MG63 (cell line): Measurements from ENCODE around the gene IL16. TPM values are rescaled to one million over a fixed set of nuclear protein-coding genes. Genes with fewer than 3 reads are reported as not detected.
A peak's percentile ranks its signal among the peaks of the same experiment; 100 is the strongest.

Experiments
- DNase-seq: peaks from one replicate; pipeline ENCODE4 v3.0.0-alpha.2; 2020
- H3K27me3 ChIP-seq: fragments of 250-450 bp; sonication (Bioruptor Pico); 2 replicates; pipeline ENCODE4 v1.5.1; 2020; ENCODE audit warnings: mild to moderate bottlenecking, moderate library complexity
- H3K36me3 ChIP-seq: fragments of 250-450 bp; sonication (Bioruptor Pico); 2 replicates; pipeline ENCODE4 v1.5.1; 2020; ENCODE audit warnings: mild to moderate bottlenecking, moderate library complexity
- H3K4me3 ChIP-seq: fragments of 250-450 bp; sonication (Bioruptor Pico); 2 replicates; pipeline ENCODE4 v1.5.1; 2020; ENCODE audit warnings: mild to moderate bottlenecking, moderate library complexity
- H3K9me3 ChIP-seq: fragments of 250-450 bp; sonication (Bioruptor Pico); 2 replicates; pipeline ENCODE4 v1.5.1; 2020; ENCODE audit warnings: mild to moderate bottlenecking, moderate library complexity
- total RNA-seq: library from RNA; depleted of rRNA; stranded (reverse); fragments of >200 nt; shearing (Covaris generic); gene quantifications from 2 replicates; pipeline ENCODE4 v1.2.3, GENCODE V29; 2014; ENCODE audit warnings: low replicate concordance

The IL16 gene
- total RNA-seq, 1 experiment from 2014 or later, result 0.10 TPM

- Histone ChIP-seq H3K27me3 (no peaks in the 10 kb centered on the region), H3K36me3 (no peaks in the 10 kb centered on the region), H3K4me3 (no peak overlapping the region), H3K9me3 (no peaks in the 10 kb centered on the region)
- no peak for DNase-seq
Observed at GRCh38 chr15:81301385-81301784, 104.7 kb downstream of the IL16 start.

- Histone ChIP-seq H3K9me3 (no peaks in the 10 kb centered on the region), H3K27me3 (no peaks in the 10 kb centered on the region), H3K36me3 (no peaks in the 10 kb centered on the region), H3K4me3 (no peak overlapping the region)
- no peak for DNase-seq
Observed at GRCh38 chr15:81301815-81302399, 105.2 kb downstream of the IL16 start.

- H3K4me3 ChIP-seq, result no peak overlapping the region
- no peaks in the 10 kb centered on the region; the same call in 1 of the 2 replicates for H3K36me3 ChIP-seq
- H3K9me3 ChIP-seq, result no peaks in the 10 kb centered on the region
- no peaks in the 10 kb centered on the region for H3K27me3 ChIP-seq
- no peak for DNase-seq
Observed at GRCh38 chr15:81302701-81303109, 106.0 kb downstream of the IL16 start.

GRCh38 chr15:81303244-81304225 lies 106.9 kb downstream of the IL16 start:
- DNase-seq, result no peak
- no peaks in the 10 kb centered on the region for H3K27me3 ChIP-seq
- H3K9me3 ChIP-seq, result no peaks in the 10 kb centered on the region
- no peaks in the 10 kb centered on the region; the same call in 1 of the 2 replicates for H3K36me3 ChIP-seq
- H3K4me3 ChIP-seq, result no peak overlapping the region

GRCh38 chr15:81304226-81304625 lies 107.5 kb downstream of the IL16 start:
- Histone ChIP-seq H3K4me3 (no peak overlapping the region), H3K36me3 (peaks cover 3% of the 10 kb centered on the region; the same call in 1 of the 2 replicates), H3K27me3 (no peaks in the 10 kb centered on the region), H3K9me3 (no peaks in the 10 kb centered on the region)
- DNase-seq, result no peak

- Histone ChIP-seq H3K27me3 (no peaks in the 10 kb centered on the region), H3K4me3 (no peak overlapping the region), H3K36me3 (peaks cover 14% of the 10 kb centered on the region), H3K9me3 (no peaks in the 10 kb centered on the region)
- DNase-seq, result peak; percentile 19
Observed at GRCh38 chr15:81308260-81308659, 111.6 kb downstream of the IL16 start.

GRCh38 chr15:81309647-81310450 lies 113.2 kb downstream of the IL16 start:
- H3K27me3 ChIP-seq, result no peaks in the 10 kb centered on the region
- peaks cover 18% of the 10 kb centered on the region for H3K36me3 ChIP-seq
- H3K9me3 ChIP-seq, result no peaks in the 10 kb centered on the region
- no peak overlapping the region for H3K4me3 ChIP-seq
- DNase-seq, result peak; percentile 52

GRCh38 chr15:81310480-81310879 lies 113.8 kb downstream of the IL16 start:
- no peaks in the 10 kb centered on the region for H3K9me3 ChIP-seq
- no peak overlapping the region for H3K4me3 ChIP-seq
- peaks cover 18% of the 10 kb centered on the region for H3K36me3 ChIP-seq
- DNase-seq, result no peak
- H3K27me3 ChIP-seq, result no peaks in the 10 kb centered on the region

- DNase-seq, result no peak
- Histone ChIP-seq H3K4me3 (no peak overlapping the region), H3K27me3 (no peaks in the 10 kb centered on the region), H3K36me3 (peaks cover 18% of the 10 kb centered on the region), H3K9me3 (no peaks in the 10 kb centered on the region)
Observed at GRCh38 chr15:81311752-81312464, 115.2 kb downstream of the IL16 start.

- peak; percentile 99 for DNase-seq
- no peaks in the 10 kb centered on the region for H3K27me3 ChIP-seq
- peaks cover 22% of the 10 kb centered on the region for H3K36me3 ChIP-seq
- H3K4me3 ChIP-seq, result no peak overlapping the region
- no peaks in the 10 kb centered on the region for H3K9me3 ChIP-seq
Observed at GRCh38 chr15:81312790-81313543, 116.3 kb downstream of the IL16 start.

- peaks cover 28% of the 10 kb centered on the region for H3K36me3 ChIP-seq
- H3K27me3 ChIP-seq, result no peaks in the 10 kb centered on the region
- no peaks in the 10 kb centered on the region for H3K9me3 ChIP-seq
- no peak for DNase-seq
- H3K4me3 ChIP-seq, result no peak overlapping the region
Observed at GRCh38 chr15:81313686-81314085, 117.0 kb downstream of the IL16 start.

- Histone ChIP-seq H3K27me3 (no peaks in the 10 kb centered on the region), H3K9me3 (no peaks in the 10 kb centered on the region), H3K36me3 (peaks cover 26% of the 10 kb centered on the region), H3K4me3 (no peak overlapping the region)
- DNase-seq, result no peak
Observed at GRCh38 chr15:81314378-81314777, 117.7 kb downstream of the IL16 start.

GRCh38 chr15:81315452-81316175 lies 118.9 kb downstream of the IL16 start:
- no peak overlapping the region for H3K4me3 ChIP-seq
- no peaks in the 10 kb centered on the region for H3K27me3 ChIP-seq
- H3K36me3 ChIP-seq, result peaks cover 29% of the 10 kb centered on the region
- no peak for DNase-seq
- no peaks in the 10 kb centered on the region for H3K9me3 ChIP-seq

GRCh38 chr15:81316267-81316666 lies 119.6 kb downstream of the IL16 start:
- H3K9me3 ChIP-seq, result no peaks in the 10 kb centered on the region
- H3K4me3 ChIP-seq, result no peak overlapping the region
- no peak for DNase-seq
- H3K36me3 ChIP-seq, result peaks cover 29% of the 10 kb centered on the region
- H3K27me3 ChIP-seq, result no peaks in the 10 kb centered on the region

GRCh38 chr15:81317642-81318017 lies 121.0 kb downstream of the IL16 start:
- Histone ChIP-seq H3K36me3 (peaks cover 18% of the 10 kb centered on the region), H3K9me3 (no peaks in the 10 kb centered on the region), H3K27me3 (no peaks in the 10 kb centered on the region), H3K4me3 (no peak overlapping the region)
- DNase-seq, result no peak
